ENCODE data around the gene ATP6V0C. TPM values are rescaled to one million over a fixed set of nuclear protein-coding genes. Genes with fewer than 3 reads are reported as not detected.

ATP6V0C gene
- total RNA-seq, 4 donors from 2014 or later: 26.4 to 98.9 (median 81.8) TPM

DNA sequence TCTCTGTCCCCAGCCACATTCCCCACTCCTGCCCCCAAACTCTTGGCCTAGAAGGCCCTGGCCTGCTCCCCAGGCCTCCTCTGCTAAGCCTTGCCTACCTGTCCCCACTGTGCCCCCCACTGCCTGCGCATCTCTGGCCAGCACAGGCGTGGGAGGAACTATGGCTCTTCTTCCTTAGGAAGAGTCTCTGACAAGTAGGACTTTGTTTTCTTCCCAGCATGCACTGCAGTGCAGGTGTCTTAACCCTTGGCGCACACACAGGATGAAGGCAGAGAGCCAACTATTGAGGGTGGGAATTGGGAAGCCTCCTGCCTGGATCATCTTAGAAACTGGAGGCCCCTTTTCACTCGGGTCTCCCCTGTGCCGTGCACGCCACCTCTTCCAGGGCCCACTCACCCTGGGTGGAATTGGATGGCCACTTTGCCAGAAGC is 10.1 kb downstream of the ATP6V0C start:
- TF ChIP-seq, protein P1, sequence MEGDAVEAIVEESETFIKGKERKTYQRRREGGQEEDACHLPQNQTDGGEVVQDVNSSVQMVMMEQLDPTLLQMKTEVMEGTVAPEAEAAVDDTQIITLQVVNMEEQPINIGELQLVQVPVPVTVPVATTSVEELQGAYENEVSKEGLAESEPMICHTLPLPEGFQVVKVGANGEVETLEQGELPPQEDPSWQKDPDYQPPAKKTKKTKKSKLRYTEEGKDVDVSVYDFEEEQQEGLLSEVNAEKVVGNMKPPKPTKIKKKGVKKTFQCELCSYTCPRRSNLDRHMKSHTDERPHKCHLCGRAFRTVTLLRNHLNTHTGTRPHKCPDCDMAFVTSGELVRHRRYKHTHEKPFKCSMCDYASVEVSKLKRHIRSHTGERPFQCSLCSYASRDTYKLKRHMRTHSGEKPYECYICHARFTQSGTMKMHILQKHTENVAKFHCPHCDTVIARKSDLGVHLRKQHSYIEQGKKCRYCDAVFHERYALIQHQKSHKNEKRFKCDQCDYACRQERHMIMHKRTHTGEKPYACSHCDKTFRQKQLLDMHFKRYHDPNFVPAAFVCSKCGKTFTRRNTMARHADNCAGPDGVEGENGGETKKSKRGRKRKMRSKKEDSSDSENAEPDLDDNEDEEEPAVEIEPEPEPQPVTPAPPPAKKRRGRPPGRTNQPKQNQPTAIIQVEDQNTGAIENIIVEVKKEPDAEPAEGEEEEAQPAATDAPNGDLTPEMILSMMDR (IDR thresholded peaks at IDR 0.05; ENCODE audit: low read depth): no peak

- TF ChIP-seq, protein P1 (IDR thresholded peaks at IDR 0.05; ENCODE audit: low read depth): no peak
Measured at GRCh38 chr16:2524339-2524938, 10.7 kb downstream of the ATP6V0C start.

DNA sequence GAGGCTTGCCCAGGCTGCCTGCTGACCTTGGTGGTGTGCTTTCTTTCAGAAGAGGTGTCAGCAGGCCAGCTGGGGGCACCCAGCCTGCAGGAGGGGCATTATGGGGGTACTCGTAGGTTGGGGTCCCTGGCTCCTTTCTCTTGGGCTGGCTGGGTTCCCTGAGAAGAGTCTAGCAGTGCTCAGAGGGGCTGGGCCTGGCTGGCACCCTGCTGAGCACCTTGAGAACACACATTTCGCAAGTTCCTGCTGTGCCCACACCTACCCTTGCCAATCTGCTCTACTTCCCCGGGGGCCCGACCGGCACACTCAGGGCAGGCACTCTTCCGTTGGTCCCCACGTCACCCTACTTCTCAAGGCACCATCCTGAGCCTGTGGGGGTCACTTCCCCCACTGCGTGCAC is 12.4 kb downstream of the ATP6V0C start:
- TF ChIP-seq, protein P1 (IDR thresholded peaks at IDR 0.05; ENCODE audit: low read depth): no peak

DNA sequence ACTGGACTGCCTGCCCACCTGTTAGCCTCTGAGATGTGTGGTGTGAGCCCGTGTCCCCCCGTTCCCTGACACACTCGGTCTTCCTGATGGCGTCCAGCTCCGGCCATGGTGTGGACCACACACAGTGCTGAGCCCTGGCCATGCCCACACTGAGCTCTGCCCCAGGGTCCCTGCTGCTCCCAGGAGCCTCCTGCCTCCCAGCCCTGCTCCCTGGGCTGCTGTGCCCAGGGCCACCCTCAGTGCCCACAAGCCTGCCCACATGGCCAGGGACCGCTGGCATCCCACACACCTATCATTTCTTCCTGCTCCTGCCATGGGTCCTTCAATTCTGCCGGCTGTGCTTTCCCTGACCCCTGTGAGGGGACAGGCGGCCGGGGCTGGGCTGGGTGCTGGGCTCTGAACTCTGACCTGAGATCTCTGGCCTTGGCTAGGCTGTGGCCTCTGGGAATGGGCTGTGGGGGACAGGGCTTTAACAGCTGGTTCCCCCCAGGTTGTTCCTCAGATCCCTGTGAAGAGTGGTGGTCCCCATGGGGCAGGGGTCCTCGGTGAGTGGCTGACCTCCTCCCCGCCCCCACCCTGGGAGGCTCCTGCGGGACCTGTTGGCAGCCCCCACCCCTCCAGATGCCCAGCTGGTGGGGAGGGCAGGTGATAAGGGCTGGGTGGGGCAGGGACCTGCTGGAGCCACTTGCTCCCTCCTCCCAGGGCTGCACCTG is 13.5 kb downstream of the ATP6V0C start:
- TF ChIP-seq, protein P1 (IDR thresholded peaks at IDR 0.05; ENCODE audit: low read depth): no peak

- TF ChIP-seq, protein P1 (IDR thresholded peaks at IDR 0.05; ENCODE audit: low read depth): no peak
Measured at GRCh38 chr16:2527784-2528100, 14.0 kb downstream of the ATP6V0C start.

DNA sequence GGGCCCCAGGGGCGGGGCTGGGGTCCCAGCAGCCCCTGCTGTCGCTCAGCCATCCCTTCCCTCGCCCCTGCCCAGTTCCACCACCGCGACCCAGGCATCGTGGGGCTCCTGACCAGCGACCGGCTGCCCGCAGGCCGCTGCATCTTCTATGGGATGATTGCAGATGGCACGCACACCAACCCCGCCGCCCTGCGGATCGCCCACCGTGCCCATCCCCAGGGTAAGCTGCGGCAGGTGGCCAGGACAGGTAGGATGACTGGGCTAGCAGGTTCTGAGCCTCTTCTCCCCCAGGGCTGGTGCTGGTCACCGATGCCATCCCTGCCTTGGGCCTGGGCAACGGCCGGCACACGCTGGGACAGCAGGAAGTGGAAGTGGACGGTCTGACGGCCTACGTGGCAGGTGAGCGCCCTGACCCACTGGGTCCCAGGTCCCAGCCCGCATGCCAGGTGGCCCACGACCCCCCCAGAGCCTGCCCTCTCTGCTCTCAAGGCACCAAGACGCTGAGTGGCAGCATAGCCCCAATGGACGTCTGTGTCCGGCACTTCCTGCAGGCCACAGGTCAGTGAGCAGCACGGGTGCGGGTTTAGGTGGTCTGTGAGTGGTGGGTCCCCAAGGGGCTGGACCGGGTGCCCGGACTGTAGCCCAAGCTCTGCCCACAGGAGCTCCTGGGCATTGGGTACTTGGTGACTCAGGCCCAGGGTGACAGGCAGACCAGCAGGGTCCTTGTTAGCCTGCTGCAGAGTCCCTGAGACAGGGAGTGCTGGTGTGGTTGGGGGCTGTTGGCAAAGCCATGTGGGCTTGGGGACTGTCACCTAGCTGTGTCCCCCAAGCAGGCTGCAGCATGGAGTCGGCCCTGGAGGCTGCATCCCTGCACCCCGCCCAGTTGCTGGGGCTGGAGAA is 14.7 kb downstream of the ATP6V0C start:
- TF ChIP-seq, protein P1 (IDR thresholded peaks at IDR 0.05; ENCODE audit: low read depth): no peak
